ENCODE data around the gene EMC8. TPM values are rescaled to one million over a fixed set of nuclear protein-coding genes. Genes with fewer than 3 reads are reported as not detected.

The EMC8 gene
- total RNA-seq, 1 donor from 2014 or later: 22.5 TPM

GRCh38 chr16:85738923-85739715, 60.2 kb downstream of the EMC8 start:
- H3K27me3 ChIP-seq (ENCODE audit: low read depth): no peaks in the 10 kb centered on the region
- no peak for TF ChIP-seq CTCF (IDR thresholded peaks at IDR 0.05; ENCODE audit: borderline replicate concordance)
- intact Hi-C loops (cut with micrococcal nuclease): no loop called here
- H3K36me3 ChIP-seq: no peaks in the 10 kb centered on the region
- no peaks in the 10 kb centered on the region for H3K9me3 ChIP-seq (replicated peaks)
- H3K27ac ChIP-seq (replicated peaks): no peak overlapping the region
- DNase-seq: no peak
- no peaks in the 10 kb centered on the region for H3K4me1 ChIP-seq
- H3K4me3 ChIP-seq: no peak overlapping the region

GRCh38 chr16:85736921-85737320, 62.4 kb downstream of the EMC8 start:
- no peak overlapping the region for H3K4me3 ChIP-seq
- TF ChIP-seq CTCF (IDR thresholded peaks at IDR 0.05; ENCODE audit: borderline replicate concordance): no peak
- H3K36me3 ChIP-seq: no peaks in the 10 kb centered on the region
- no peak overlapping the region for H3K27ac ChIP-seq (replicated peaks)
- DNase-seq: no peak
- H3K27me3 ChIP-seq (ENCODE audit: low read depth): no peaks in the 10 kb centered on the region
- intact Hi-C loops (cut with micrococcal nuclease): no loop called here
- H3K9me3 ChIP-seq (replicated peaks): no peaks in the 10 kb centered on the region
- no peaks in the 10 kb centered on the region for H3K4me1 ChIP-seq

- Histone ChIP-seq H3K9me3 (replicated peaks) (no peaks in the 10 kb centered on the region), H3K27ac (replicated peaks) (no peak overlapping the region), H3K4me1 (no peaks in the 10 kb centered on the region), H3K36me3 (no peaks in the 10 kb centered on the region), H3K27me3 (ENCODE audit: low read depth) (no peaks in the 10 kb centered on the region), H3K4me3 (no peak overlapping the region)
- DNase-seq: no peak
- intact Hi-C loops (cut with micrococcal nuclease): no loop called here
- TF ChIP-seq CTCF (IDR thresholded peaks at IDR 0.05; ENCODE audit: borderline replicate concordance): no peak
Observed at GRCh38 chr16:85735946-85736345, 63.4 kb downstream of the EMC8 start.

GRCh38 chr16:85735225-85735635, 64.1 kb downstream of the EMC8 start:
- Histone ChIP-seq H3K36me3 (no peaks in the 10 kb centered on the region), H3K4me3 (no peak overlapping the region), H3K9me3 (replicated peaks) (no peaks in the 10 kb centered on the region), H3K4me1 (no peaks in the 10 kb centered on the region), H3K27me3 (ENCODE audit: low read depth) (no peaks in the 10 kb centered on the region), H3K27ac (replicated peaks) (no peak overlapping the region)
- intact Hi-C loops (cut with micrococcal nuclease): no loop called here
- TF ChIP-seq CTCF (IDR thresholded peaks at IDR 0.05; ENCODE audit: borderline replicate concordance): no peak
- DNase-seq: no peak

- intact Hi-C loops (cut with micrococcal nuclease): no loop called here
- no peak for TF ChIP-seq CTCF (IDR thresholded peaks at IDR 0.05; ENCODE audit: borderline replicate concordance)
- no peaks in the 10 kb centered on the region for H3K27me3 ChIP-seq (ENCODE audit: low read depth)
- no peaks in the 10 kb centered on the region for H3K4me1 ChIP-seq
- no peak overlapping the region for H3K4me3 ChIP-seq
- no peaks in the 10 kb centered on the region for H3K36me3 ChIP-seq
- H3K9me3 ChIP-seq (replicated peaks): no peaks in the 10 kb centered on the region
- no peak for DNase-seq
- H3K27ac ChIP-seq (replicated peaks): no peak overlapping the region
Observed at GRCh38 chr16:85734311-85735017, 64.9 kb downstream of the EMC8 start.
